H7 (cell line): ENCODE results near the gene BABAM2. TPM values are rescaled to one million over a fixed set of nuclear protein-coding genes. Genes with fewer than 3 reads are reported as not detected.
"Not testable (repeated sequence)": the region's sequence is repeated elsewhere in the genome, so short reads cannot be mapped to it uniquely, and the experiment has no call there.

Experiments
- DNase-seq: peaks from one replicate; pipeline ENCODE4 v3.0.0; 2012
- H3K27me3 ChIP-seq: 2 replicates; pipeline ENCODE4 v1.6.0; 2011; ENCODE audit warnings: mild to moderate bottlenecking, low read length; ENCODE audit not compliant: control insufficient read depth, insufficient read depth
- H3K36me3 ChIP-seq: replicated peaks from 2 replicates; pipeline ENCODE4 v1.5.1; 2011; ENCODE audit warnings: low read length; ENCODE audit not compliant: control insufficient read depth, insufficient read depth
- H3K4me3 ChIP-seq: 2 replicates; pipeline ENCODE4 v1.5.1; 2011; ENCODE audit warnings: low read depth, mild to moderate bottlenecking, control low read depth, low read length, moderate library complexity; ENCODE audit not compliant: insufficient read depth
- total RNA-seq: library from RNA; depleted of rRNA; stranded (reverse); fragments of >200 nt; shearing (Covaris generic); gene quantifications from 2 replicates; pipeline ENCODE4 v1.2.3, GENCODE V29; 2014

Gene BABAM2
- total RNA-seq, 1 experiment from 2014 or later, result 25.3 TPM

GRCh38 chr2:27978761-27979160 lies 88.2 kb downstream of the BABAM2 start:
- H3K36me3 ChIP-seq, DNase-seq, H3K4me3 ChIP-seq, H3K27me3 ChIP-seq: not testable (repeated sequence)

- no peaks in the 10 kb centered on the region for H3K27me3 ChIP-seq
- no peak overlapping the region for H3K4me3 ChIP-seq
- H3K36me3 ChIP-seq, result no peaks in the 10 kb centered on the region
Observed at GRCh38 chr2:27980242-27980641, 89.7 kb downstream of the BABAM2 start.

DNA sequence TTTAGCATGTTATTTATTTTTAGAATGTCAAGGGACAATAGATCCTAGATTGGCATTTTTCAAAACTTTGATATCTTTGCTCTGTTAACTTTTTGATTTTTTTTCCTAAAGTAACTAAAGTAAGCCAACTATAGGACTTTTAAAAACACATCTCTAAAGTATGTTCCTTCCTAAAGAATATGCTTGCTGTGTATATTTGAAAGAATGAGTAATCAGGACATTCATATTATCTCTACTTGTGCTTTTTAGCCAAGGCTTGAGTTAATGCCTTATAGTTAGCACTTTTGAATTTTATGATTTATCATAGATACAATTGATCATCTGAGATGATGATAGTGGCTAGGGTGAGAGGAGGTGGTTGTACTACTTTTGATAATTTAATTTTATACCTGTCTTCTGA lies 93.6 kb downstream of the BABAM2 start:
- H3K27me3 ChIP-seq, result no peaks in the 10 kb centered on the region

More at GRCh38 chr2:27980242-27980641, 89.7 kb downstream of the BABAM2 start:
- no peak for DNase-seq

GRCh38 chr2:27988306-27988705 lies 97.8 kb downstream of the BABAM2 start:
- Histone ChIP-seq H3K36me3 (no peaks in the 10 kb centered on the region), H3K27me3 (no peaks in the 10 kb centered on the region), H3K4me3 (no peak overlapping the region)
- DNase-seq, result no peak

More for the DNA sequence above, 93.6 kb downstream of the BABAM2 start:
- Histone ChIP-seq H3K36me3 (no peaks in the 10 kb centered on the region), H3K4me3 (no peak overlapping the region)
- no peak for DNase-seq

DNA sequence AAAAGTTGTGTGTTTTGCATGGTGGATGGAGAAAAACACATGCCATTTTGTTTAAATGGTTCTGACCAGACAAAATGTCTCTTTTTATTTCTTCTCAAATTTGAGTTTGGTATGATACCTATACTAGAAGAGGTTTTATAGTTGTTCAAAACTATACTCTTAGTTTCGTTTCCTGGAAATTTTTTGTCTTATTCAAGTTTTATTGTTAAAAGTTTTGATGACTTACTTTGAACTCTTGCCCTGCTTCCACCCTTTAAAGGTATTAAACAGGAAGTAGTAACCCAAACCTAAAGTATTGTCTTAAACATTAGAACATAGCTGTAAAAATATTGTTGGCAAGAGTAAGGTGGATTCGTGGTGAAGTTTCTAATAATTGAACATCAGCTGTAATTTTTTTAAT lies 98.2 kb downstream of the BABAM2 start:
- H3K36me3 ChIP-seq, result no peaks in the 10 kb centered on the region
- no peak for DNase-seq
- H3K4me3 ChIP-seq, result no peak overlapping the region
- H3K27me3 ChIP-seq, result no peaks in the 10 kb centered on the region

GRCh38 chr2:27989149-27989548 lies 98.6 kb downstream of the BABAM2 start:
- H3K4me3 ChIP-seq, result no peak overlapping the region
- H3K27me3 ChIP-seq, result no peaks in the 10 kb centered on the region
- H3K36me3 ChIP-seq, result no peaks in the 10 kb centered on the region
- no peak for DNase-seq

DNA sequence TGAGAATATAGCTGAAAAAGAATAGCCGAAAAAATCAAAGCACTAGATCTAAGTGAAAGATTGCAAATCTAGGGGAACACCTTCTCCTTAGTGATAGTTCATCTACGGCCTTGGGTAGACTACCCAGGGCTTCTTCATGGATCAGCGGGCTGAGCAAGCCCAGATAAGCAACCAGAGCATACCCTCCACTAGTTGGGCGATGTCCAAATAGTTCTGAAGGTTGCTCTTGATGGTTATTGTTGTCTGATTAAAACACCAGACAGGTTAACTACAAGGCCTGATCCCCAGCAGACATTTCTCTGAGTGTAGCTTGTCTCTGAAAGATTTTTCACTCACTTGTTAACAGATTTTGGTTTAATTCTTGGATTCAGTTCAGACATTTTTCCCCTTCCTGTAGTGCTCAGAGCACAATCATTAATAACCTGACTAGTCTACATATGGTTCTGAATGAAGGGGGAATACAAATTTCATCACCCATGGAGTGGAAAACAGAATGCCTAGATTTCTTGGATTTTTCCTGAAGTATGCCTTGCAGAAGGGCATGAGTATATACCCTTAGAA lies 99.6 kb downstream of the BABAM2 start:
- DNase-seq, result no peak
- Histone ChIP-seq H3K36me3 (no peaks in the 10 kb centered on the region), H3K4me3 (no peak overlapping the region), H3K27me3 (no peaks in the 10 kb centered on the region)

- no peak overlapping the region for H3K4me3 ChIP-seq
- no peaks in the 10 kb centered on the region for H3K36me3 ChIP-seq
- no peaks in the 10 kb centered on the region for H3K27me3 ChIP-seq
- no peak for DNase-seq
Observed at GRCh38 chr2:27991146-27991545, 100.6 kb downstream of the BABAM2 start.

- no peaks in the 10 kb centered on the region for H3K27me3 ChIP-seq
- no peak for DNase-seq
- no peak overlapping the region for H3K4me3 ChIP-seq
- no peaks in the 10 kb centered on the region for H3K36me3 ChIP-seq
Observed at GRCh38 chr2:27992787-27993401, 102.4 kb downstream of the BABAM2 start.

DNA sequence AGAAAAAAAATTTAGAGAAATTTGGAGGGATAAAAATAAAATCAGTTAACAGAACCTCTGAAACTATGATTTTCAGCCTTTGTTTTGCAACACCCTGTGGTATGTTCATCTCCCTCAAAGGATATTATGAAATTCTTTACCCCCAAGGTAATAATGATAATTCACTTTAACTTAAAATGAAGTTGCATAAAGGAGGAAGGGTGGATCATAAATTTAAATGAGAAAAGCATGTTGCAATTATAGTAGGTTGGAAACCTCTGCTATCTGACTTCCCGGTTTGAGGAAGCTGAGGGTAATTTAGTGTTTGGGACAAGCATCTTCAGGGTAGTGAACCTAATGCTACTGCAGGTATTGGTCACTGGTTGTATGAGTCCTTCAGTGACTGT lies 102.9 kb downstream of the BABAM2 start:
- DNase-seq, result no peak
- H3K27me3 ChIP-seq, result no peaks in the 10 kb centered on the region
- no peak overlapping the region for H3K4me3 ChIP-seq
- no peaks in the 10 kb centered on the region for H3K36me3 ChIP-seq

- DNase-seq, result no peak
- Histone ChIP-seq H3K27me3 (no peaks in the 10 kb centered on the region), H3K4me3 (no peak overlapping the region), H3K36me3 (no peaks in the 10 kb centered on the region)
Observed at GRCh38 chr2:27993950-27994728, 103.6 kb downstream of the BABAM2 start.

GRCh38 chr2:27996156-27996922 lies 105.8 kb downstream of the BABAM2 start:
- Histone ChIP-seq H3K4me3 (no peak overlapping the region), H3K27me3 (no peaks in the 10 kb centered on the region), H3K36me3 (no peaks in the 10 kb centered on the region)
- no peak for DNase-seq

GRCh38 chr2:28000287-28000686 lies 109.8 kb downstream of the BABAM2 start:
- no peak for DNase-seq

DNA sequence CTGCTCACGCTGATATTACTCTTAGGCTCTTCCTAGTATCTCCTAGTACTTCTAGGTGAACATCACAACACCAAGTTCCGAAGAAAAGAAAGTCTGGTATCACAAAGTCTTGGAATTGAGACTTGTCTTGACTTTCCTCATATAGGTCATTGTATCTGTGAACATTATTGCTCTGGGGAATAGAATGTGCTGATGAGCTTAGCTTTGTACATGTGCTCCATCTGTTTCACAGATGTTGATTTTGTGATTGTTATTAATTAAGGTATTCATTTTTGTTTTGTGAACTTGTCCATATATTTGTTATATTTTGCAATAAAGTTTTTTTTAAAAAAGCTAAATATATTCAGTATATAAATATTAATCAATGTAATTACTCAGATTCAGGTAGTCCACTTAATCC lies 111.7 kb downstream of the BABAM2 start:
- Histone ChIP-seq H3K4me3 (no peak overlapping the region), H3K36me3 (no peaks in the 10 kb centered on the region), H3K27me3 (no peaks in the 10 kb centered on the region)
- DNase-seq, result no peak

More at GRCh38 chr2:28000287-28000686, 109.8 kb downstream of the BABAM2 start:
- no peak overlapping the region for H3K4me3 ChIP-seq
- H3K36me3 ChIP-seq, result no peaks in the 10 kb centered on the region
- H3K27me3 ChIP-seq, result no peaks in the 10 kb centered on the region
